ENCODE results near the gene ZMIZ2. TPM values are rescaled to one million over a fixed set of nuclear protein-coding genes. Genes with fewer than 3 reads are reported as not detected.
"Not testable (repeated sequence)": the region's sequence is repeated elsewhere in the genome, so short reads cannot be mapped to it uniquely, and the experiment has no call there.

ZMIZ2 gene
- total RNA-seq, 2 donors from 2014 or later: 27.1 to 42.8 TPM

DNA sequence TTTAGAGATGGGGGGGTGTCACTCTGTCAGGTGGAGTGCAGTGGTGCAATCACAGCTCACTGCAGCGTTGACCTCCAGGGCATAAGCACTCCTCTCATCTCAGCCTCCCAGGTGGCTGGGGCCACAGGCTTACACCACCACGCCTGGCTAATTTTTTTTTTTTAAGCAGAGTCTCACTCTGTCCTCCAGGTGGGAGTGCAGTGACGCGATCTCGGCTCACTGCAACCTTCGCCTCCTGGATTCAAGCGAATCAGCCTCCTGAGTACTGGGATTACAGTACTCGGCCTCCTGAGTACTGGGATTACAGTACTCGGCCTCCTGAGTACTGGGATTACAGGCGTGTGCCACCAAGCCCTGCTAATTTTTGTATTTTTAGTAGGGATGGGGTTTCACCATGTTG is 24.2 kb downstream of the ZMIZ2 start:
- Histone ChIP-seq H3K36me3 (no peaks in the 10 kb centered on the region), H3K27me3 (replicated peaks; ENCODE audit: insufficient read depth) (no peaks in the 10 kb centered on the region), H3K9me3 (no peaks in the 10 kb centered on the region), H3K4me3 (no peak overlapping the region), H3K27ac (no peak overlapping the region), H3K4me1 (replicated peaks) (peaks cover 23% of the 10 kb centered on the region)
- TF ChIP-seq, protein P1, sequence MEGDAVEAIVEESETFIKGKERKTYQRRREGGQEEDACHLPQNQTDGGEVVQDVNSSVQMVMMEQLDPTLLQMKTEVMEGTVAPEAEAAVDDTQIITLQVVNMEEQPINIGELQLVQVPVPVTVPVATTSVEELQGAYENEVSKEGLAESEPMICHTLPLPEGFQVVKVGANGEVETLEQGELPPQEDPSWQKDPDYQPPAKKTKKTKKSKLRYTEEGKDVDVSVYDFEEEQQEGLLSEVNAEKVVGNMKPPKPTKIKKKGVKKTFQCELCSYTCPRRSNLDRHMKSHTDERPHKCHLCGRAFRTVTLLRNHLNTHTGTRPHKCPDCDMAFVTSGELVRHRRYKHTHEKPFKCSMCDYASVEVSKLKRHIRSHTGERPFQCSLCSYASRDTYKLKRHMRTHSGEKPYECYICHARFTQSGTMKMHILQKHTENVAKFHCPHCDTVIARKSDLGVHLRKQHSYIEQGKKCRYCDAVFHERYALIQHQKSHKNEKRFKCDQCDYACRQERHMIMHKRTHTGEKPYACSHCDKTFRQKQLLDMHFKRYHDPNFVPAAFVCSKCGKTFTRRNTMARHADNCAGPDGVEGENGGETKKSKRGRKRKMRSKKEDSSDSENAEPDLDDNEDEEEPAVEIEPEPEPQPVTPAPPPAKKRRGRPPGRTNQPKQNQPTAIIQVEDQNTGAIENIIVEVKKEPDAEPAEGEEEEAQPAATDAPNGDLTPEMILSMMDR (IDR thresholded peaks at IDR 0.05): no peak
- no peak for TF ChIP-seq POLR2A (IDR thresholded peaks at IDR 0.05)
- TF ChIP-seq POLR2AphosphoS5 (IDR thresholded peaks at IDR 0.05): no peak
- intact Hi-C loops (cut with DNase I): no loop called here
- 85% methylated on average over 10 of the region's 10 CpGs for WGBS
- no peak for DNase-seq (ENCODE audit: low spot score)

DNA sequence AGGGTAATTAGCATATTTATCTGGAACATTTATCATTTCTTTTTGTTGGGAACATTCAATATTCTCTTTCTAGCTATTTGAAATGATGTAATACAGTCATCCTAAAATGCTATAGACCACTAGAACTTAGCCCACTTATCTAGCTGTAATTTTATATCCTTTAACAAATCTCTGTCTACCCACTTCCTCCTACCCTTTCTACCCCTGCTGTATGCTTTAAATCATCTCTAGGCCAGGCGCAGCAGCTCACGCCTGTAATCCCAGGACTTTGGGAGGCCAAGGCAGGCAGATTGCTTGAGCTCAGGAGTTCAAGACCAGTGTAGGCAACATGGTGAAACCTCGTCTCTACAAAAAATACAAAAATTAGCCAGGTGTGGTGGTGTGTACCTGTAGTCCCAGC is 25.8 kb downstream of the ZMIZ2 start:
- H3K9me3 ChIP-seq; intact Hi-C loops (cut with DNase I); H3K4me3 ChIP-seq; H3K27ac ChIP-seq; DNase-seq (ENCODE audit: low spot score); H3K4me1 ChIP-seq (replicated peaks); H3K36me3 ChIP-seq; H3K27me3 ChIP-seq (replicated peaks; ENCODE audit: insufficient read depth): not testable (repeated sequence)
- 64% methylated on average over 3 of the region's 3 CpGs for WGBS

DNA sequence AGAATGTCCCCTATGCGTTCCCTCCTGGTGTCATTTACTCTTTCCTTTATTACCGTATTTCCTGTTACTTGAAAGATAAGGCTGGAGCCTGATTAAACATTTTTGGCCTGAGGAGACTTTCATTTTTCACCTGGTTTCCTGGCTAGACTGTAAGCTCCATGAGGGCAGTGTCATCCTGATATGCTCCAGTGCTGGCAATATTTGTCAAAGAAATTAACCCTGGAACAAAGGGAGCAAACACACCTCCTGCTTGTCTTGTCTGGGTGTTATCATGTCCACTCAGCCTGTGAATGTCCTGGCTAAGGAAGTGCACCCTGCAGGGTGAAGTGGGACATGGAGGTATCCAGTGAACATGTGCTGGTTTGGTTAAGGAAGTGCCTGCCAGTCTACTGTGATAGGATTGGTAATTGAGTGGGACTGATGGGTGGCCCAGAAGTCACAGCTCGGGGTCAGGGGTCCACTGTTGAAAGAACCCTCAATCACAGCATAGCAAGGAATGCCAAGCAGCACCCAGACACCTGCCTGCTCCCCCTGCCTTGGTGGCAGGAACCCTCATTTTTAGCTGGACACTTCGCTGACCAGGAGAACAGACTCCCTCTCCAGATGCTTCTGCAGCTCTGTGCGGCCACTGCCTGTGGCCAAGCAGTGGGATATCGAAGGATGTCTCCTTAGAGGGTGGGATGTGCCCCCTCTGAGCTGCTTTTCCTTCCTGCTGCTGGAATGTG is 26.9 kb downstream of the ZMIZ2 start:
- 93% methylated on average over 6 of the region's 6 CpGs for WGBS
- Histone ChIP-seq H3K27me3 (replicated peaks; ENCODE audit: insufficient read depth) (no peaks in the 10 kb centered on the region), H3K4me1 (replicated peaks) (no peaks in the 10 kb centered on the region), H3K36me3 (no peaks in the 10 kb centered on the region), H3K4me3 (no peak overlapping the region), H3K27ac (no peak overlapping the region), H3K9me3 (no peaks in the 10 kb centered on the region)
- TF ChIP-seq POLR2AphosphoS5 (IDR thresholded peaks at IDR 0.05): no peak
- no peak for TF ChIP-seq POLR2A (IDR thresholded peaks at IDR 0.05)
- TF ChIP-seq, protein P1 (IDR thresholded peaks at IDR 0.05): no peak
- DNase-seq (ENCODE audit: low spot score): no peak
- intact Hi-C loops (cut with DNase I): no loop called here

DNA sequence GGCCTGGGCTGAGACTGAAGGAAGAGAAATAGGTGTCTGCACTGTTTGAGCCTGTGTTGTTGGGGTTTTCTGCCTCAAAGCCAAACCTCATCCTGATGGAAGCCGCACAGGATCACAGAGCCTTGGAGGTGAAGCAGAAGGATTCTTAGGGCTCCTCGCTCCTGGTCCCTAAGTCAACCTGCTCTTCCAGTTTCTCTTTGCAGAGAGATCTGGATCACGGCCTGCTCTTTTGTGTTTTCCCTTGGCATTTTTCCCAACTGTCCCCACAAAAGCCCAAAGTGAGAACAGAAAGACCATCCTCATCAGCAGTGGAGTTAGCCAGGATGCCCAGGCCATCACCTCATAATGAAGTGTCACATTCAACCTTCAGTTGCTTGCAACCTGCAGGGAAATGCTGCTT is 27.6 kb downstream of the ZMIZ2 start:
- no peaks in the 10 kb centered on the region for H3K27me3 ChIP-seq (replicated peaks; ENCODE audit: insufficient read depth)
- 35% methylated on average over 3 of the region's 3 CpGs for WGBS
- no peak overlapping the region for H3K4me3 ChIP-seq
- H3K9me3 ChIP-seq: no peaks in the 10 kb centered on the region
- H3K4me1 ChIP-seq (replicated peaks): no peaks in the 10 kb centered on the region
- no peak for DNase-seq (ENCODE audit: low spot score)
- H3K27ac ChIP-seq: no peak overlapping the region
- intact Hi-C loops (cut with DNase I): no loop called here
- peak; percentile 25 for TF ChIP-seq POLR2AphosphoS5 (IDR thresholded peaks at IDR 0.05)
- TF ChIP-seq, protein P1 (IDR thresholded peaks at IDR 0.05): no peak
- no peaks in the 10 kb centered on the region for H3K36me3 ChIP-seq

DNA sequence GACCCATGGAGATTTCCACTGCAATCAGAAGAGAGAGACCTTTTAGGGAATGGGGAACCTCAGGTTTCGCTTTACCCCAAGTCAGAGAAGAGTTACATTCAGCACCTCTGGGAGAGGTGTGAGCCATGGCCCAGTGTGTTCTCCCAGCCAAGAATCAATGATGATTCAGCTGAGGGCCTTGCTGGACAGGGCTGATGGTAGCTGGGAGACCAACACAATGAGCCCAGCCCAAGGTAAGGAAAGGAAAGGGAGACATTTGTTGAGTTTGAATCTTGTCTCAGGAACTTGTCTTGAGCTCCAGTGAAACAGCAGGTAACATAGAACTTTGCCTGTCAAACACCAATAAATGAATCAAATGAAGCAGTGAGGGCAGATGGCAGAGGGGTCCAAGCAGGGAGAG is 33.8 kb downstream of the ZMIZ2 start:
- Histone ChIP-seq H3K9me3 (no peaks in the 10 kb centered on the region), H3K27me3 (replicated peaks; ENCODE audit: insufficient read depth) (no peaks in the 10 kb centered on the region), H3K27ac (no peak overlapping the region), H3K36me3 (no peaks in the 10 kb centered on the region), H3K4me3 (no peak overlapping the region), H3K4me1 (replicated peaks) (no peaks in the 10 kb centered on the region)
- intact Hi-C loops (cut with DNase I): no loop called here
- 100% methylated on average over 1 of the region's 1 CpG for WGBS
- TF ChIP-seq POLR2AphosphoS5 (IDR thresholded peaks at IDR 0.05) (no peak), POLR2A (IDR thresholded peaks at IDR 0.05) (no peak)
- TF ChIP-seq, protein P1 (IDR thresholded peaks at IDR 0.05): no peak
- no peak for DNase-seq (ENCODE audit: low spot score)

Measured in prostate gland (tissue), 2 donors.